HG02870 (cell line): ENCODE results near the gene LGALS12.

ENCODE experiments used
- ATAC-seq: cut with Tn5 transposase; IDR thresholded peaks from one replicate; pipeline ENCODE4 v1.9.1; 2021; ENCODE audit warnings: mild to moderate bottlenecking, moderate library complexity; ENCODE audit not compliant: unreplicated experiment

The LGALS12 gene

GRCh38 chr11:63558459-63559157 lies 52.7 kb downstream of the LGALS12 start:
- no peak for ATAC-seq

GRCh38 chr11:63560506-63561180 lies 54.8 kb downstream of the LGALS12 start:
- ATAC-seq, result no peak

GRCh38 chr11:63563201-63564055 lies 57.5 kb downstream of the LGALS12 start, which contains the start of gene PLAAT2:
Gene PLAAT2, minus strand, starts transcription at chr11:63563379. Its CDS starts 55 bp downstream, at chr11:63563324.
- ATAC-seq, result no peak

DNA sequence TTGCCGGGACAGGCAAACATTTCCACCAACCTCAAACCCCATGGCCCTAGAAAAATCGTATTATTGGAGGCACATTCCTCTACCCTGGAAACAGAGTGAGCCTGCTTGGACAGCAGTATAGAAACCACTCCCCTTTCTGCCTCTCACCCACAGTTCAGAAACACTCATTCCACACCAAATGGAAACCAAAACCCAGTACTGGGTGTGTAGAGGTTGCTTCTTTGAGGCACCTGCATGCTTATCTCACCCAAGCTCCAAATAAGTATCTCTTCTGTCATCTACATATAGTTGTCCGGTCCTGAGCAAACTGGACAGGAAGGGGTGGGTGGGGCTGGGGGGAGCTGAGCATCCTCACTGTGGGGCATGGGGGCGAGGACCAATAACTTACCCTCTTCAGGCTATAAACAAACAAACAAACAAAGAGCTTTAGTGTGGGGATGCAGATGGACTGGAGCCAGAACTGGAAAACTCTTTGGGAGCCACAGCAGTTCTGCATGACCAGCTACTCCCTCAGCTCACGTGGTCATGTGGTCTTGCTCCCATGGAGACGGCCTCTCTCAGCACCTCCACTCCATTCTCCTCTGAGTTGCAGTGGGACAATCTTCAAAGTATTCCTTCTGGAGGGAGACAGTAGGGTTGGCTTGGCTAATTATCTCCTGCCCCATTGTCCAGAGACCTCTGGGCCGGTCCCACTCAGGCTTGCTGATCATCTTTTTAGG lies 58.3 kb downstream of the LGALS12 start:
- ATAC-seq, result peak; percentile 61

DNA sequence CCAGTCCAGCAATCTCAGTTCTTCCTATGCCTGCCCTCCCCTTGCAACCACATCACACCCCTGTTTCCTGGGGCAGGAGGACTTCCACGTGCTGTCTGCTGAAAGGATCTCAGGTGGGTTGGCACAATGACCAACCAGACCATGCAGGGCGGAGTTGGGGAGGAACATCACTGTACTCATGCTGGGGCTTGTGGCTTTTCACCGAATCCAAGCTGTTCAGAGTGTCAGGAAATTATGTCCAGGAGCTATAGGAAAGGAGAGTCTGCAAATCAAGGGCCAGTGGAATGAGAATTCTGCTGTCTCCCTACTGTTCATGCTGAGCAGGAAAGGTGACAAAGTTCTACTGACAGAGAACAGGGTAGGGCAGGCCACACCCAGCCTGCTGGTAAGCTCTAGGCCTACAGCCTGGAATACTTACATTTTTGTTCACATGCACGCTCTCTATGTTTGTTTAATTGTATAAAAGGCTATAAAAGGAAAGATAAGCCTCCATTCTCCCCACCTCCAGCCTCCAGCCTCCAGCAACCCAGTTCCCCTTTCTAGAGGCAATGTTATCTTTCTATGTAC lies 59.0 kb downstream of the LGALS12 start:
- no peak for ATAC-seq
